Measurements from ENCODE around the gene MGMT. TPM values are rescaled to one million over a fixed set of nuclear protein-coding genes. Genes with fewer than 3 reads are reported as not detected.

Gene MGMT
- total and polyA plus RNA-seq, 2 donors (not counting 1 experiment from before 2014, with no cell fraction given), result 1.9 to 29.1 TPM

DNA sequence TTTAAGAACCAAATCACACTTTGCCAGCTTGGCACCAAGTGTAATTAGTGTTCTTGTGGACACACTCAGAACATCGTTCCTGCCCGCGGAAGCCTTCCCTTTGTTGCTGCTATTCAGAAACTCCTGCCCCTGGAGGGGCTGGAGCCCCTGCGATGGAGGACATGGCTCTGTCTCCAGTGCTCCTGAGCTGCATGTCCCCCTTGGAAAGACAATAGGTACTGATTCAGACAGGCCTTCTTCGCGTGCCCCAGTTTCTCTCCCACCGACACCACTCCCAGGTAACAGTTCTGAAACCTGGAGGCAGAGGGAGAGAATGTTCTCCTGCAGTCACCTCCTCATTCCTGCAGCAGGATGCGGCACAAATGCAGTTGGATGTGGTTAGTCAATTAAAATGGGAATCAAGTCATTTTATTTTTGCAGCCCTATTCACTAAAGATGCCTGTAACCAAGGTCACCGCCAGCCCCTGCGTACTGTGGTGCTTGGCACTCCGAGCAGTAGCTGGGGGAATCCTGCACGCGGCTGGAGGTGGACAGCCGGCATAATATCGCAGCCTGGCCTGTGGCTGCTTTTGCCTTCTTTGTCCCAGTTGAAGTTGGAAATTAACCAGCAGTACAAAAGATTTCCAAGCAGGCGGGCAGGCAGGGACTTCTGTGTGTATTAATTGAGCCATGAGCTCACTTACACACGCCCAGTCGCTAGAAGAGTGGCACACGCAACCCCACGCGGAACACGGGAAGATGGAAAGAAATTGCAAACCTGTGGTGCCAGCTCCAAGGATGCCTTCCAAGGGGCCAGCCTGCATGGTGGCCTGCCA is 291.4 kb downstream of the MGMT start:
- H3K9ac ChIP-seq (ENCODE audit: insufficient read depth, low read length), result no peak overlapping the region
- H3K27me3 ChIP-seq (ENCODE audit: control insufficient read depth, insufficient read depth, low read length), result no peaks in the 10 kb centered on the region
- H3K4me2 ChIP-seq (ENCODE audit: extremely low read depth, insufficient read depth, low read length), result no peak overlapping the region
- H3K9me3 ChIP-seq (ENCODE audit: control insufficient read depth, insufficient read depth, low read depth, low read length), result no peaks in the 10 kb centered on the region
- no peak for TF ChIP-seq EZH2 (IDR thresholded peaks at IDR 0.05; ENCODE audit: low read length, missing control alignments)
- TF ChIP-seq, protein P1, sequence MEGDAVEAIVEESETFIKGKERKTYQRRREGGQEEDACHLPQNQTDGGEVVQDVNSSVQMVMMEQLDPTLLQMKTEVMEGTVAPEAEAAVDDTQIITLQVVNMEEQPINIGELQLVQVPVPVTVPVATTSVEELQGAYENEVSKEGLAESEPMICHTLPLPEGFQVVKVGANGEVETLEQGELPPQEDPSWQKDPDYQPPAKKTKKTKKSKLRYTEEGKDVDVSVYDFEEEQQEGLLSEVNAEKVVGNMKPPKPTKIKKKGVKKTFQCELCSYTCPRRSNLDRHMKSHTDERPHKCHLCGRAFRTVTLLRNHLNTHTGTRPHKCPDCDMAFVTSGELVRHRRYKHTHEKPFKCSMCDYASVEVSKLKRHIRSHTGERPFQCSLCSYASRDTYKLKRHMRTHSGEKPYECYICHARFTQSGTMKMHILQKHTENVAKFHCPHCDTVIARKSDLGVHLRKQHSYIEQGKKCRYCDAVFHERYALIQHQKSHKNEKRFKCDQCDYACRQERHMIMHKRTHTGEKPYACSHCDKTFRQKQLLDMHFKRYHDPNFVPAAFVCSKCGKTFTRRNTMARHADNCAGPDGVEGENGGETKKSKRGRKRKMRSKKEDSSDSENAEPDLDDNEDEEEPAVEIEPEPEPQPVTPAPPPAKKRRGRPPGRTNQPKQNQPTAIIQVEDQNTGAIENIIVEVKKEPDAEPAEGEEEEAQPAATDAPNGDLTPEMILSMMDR (conservative IDR thresholded peaks at IDR 0.05 in 1 of 2, IDR thresholded peaks at IDR 0.05 in 1 of 2; ENCODE audit: low read depth in 1 of 2, low read length in 2 of 2), result no peak
- no peak overlapping the region for H3K27ac ChIP-seq (ENCODE audit: insufficient read depth, low read length)
- H3K4me1 ChIP-seq (ENCODE audit: control insufficient read depth, extremely low read depth, insufficient read depth, low read length), result no peaks in the 10 kb centered on the region
- H3K4me3 ChIP-seq (replicated peaks in 1 of 4; ENCODE audit: control extremely low read depth in 1 of 4, insufficient read depth in 1 of 4, low read depth in 3 of 4, low read length in 4 of 4), result no peak overlapping the region
- H3K36me3 ChIP-seq (ENCODE audit: control insufficient read depth, insufficient read depth, low read length), result no peaks in the 10 kb centered on the region
- no peak for DNase-seq (ENCODE audit: low read depth in 2 of 2)
- H2AFZ ChIP-seq (ENCODE audit: low read length), result no peak overlapping the region
- no peaks in the 10 kb centered on the region for H4K20me1 ChIP-seq (ENCODE audit: control insufficient read depth, extremely low read depth, insufficient read depth, low read length)
- H3K79me2 ChIP-seq (ENCODE audit: control insufficient read depth, insufficient read depth, low read length), result no peaks in the 10 kb centered on the region

DNA sequence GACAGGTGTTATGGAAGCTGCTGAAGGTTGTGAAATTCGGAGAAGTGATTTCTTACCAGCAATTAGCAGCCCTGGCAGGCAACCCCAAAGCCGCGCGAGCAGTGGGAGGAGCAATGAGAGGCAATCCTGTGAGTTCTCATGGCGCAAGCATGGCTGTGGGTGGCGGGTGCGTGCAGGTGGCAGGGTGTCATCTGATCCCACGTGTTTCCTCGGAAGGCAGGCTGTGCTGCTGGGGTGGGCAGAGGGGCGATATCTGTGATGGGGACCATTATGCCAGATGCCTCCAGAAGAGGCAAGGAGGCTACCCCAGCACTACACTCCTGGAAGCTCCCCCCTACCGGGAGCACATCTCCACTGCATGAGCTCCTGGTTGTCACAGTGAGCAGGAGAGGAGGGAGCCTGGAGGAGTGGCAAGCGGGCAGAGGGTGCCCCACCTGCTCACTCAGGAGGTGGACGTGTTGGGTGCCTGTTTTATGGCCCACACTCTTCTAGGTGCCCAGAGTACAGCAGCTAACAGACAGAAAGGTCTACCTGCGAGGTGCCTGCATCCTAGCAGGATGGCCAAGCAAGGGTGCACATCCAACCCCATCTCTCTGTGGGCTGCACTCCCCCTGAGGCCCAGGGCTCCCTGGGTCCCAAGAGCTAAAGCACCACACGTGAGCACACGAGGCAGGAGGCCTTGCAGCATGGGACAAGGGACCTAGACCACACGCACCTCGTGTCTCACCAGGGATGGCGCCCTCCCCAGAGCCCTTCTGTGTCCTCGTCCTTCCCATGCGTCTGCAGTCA is 292.4 kb downstream of the MGMT start:
- no peaks in the 10 kb centered on the region for H3K9me3 ChIP-seq (ENCODE audit: control insufficient read depth, insufficient read depth, low read depth, low read length)

DNA sequence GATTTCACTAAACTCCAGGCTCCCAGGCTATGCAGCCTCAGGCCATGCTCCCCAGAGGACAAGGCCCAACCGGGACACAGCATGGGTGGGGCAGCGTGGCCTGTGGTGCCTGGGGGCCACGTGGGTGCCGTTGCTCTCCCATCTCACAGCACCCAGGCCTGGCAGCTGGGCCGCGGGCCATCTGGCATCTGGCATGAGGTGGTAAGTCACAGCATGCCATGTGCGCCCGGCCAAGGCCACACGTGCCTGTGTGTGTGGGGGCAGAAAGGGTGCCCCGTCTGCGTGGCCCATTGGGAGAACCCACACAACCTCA is 292.9 kb downstream of the MGMT start:
- no peaks in the 10 kb centered on the region for H3K36me3 ChIP-seq (ENCODE audit: control insufficient read depth, insufficient read depth, low read length)
- H3K79me2 ChIP-seq (ENCODE audit: control insufficient read depth, insufficient read depth, low read length), result no peaks in the 10 kb centered on the region
- H3K4me3 ChIP-seq (replicated peaks in 1 of 4; ENCODE audit: control extremely low read depth in 1 of 4, insufficient read depth in 1 of 4, low read depth in 3 of 4, low read length in 4 of 4), result no peak overlapping the region
- no peak overlapping the region for H3K4me2 ChIP-seq (ENCODE audit: extremely low read depth, insufficient read depth, low read length)
- no peaks in the 10 kb centered on the region for H3K9me3 ChIP-seq (ENCODE audit: control insufficient read depth, insufficient read depth, low read depth, low read length)
- no peaks in the 10 kb centered on the region for H3K27me3 ChIP-seq (ENCODE audit: control insufficient read depth, insufficient read depth, low read length)
- TF ChIP-seq, protein P1 (conservative IDR thresholded peaks at IDR 0.05 in 1 of 2, IDR thresholded peaks at IDR 0.05 in 1 of 2; ENCODE audit: low read depth in 1 of 2, low read length in 2 of 2), result no peak
- TF ChIP-seq EZH2 (IDR thresholded peaks at IDR 0.05; ENCODE audit: low read length, missing control alignments), result no peak
- H3K4me1 ChIP-seq (ENCODE audit: control insufficient read depth, extremely low read depth, insufficient read depth, low read length), result no peaks in the 10 kb centered on the region
- no peak overlapping the region for H3K27ac ChIP-seq (ENCODE audit: insufficient read depth, low read length)
- no peak for DNase-seq (ENCODE audit: low read depth in 2 of 2)
- no peak overlapping the region for H2AFZ ChIP-seq (ENCODE audit: low read length)
- no peaks in the 10 kb centered on the region for H4K20me1 ChIP-seq (ENCODE audit: control insufficient read depth, extremely low read depth, insufficient read depth, low read length)
- no peak overlapping the region for H3K9ac ChIP-seq (ENCODE audit: insufficient read depth, low read length)

More for the DNA sequence above, 292.4 kb downstream of the MGMT start:
- no peak overlapping the region for H3K4me2 ChIP-seq (ENCODE audit: extremely low read depth, insufficient read depth, low read length)
- TF ChIP-seq, protein P1 (conservative IDR thresholded peaks at IDR 0.05 in 1 of 2, IDR thresholded peaks at IDR 0.05 in 1 of 2; ENCODE audit: low read depth in 1 of 2, low read length in 2 of 2), result no peak
- TF ChIP-seq EZH2 (IDR thresholded peaks at IDR 0.05; ENCODE audit: low read length, missing control alignments), result no peak
- no peak for DNase-seq (ENCODE audit: low read depth in 2 of 2)
- no peak overlapping the region for H3K9ac ChIP-seq (ENCODE audit: insufficient read depth, low read length)
- no peak overlapping the region for H2AFZ ChIP-seq (ENCODE audit: low read length)
- H3K4me3 ChIP-seq (replicated peaks in 1 of 4; ENCODE audit: control extremely low read depth in 1 of 4, insufficient read depth in 1 of 4, low read depth in 3 of 4, low read length in 4 of 4), result no peak overlapping the region
- H3K4me1 ChIP-seq (ENCODE audit: control insufficient read depth, extremely low read depth, insufficient read depth, low read length), result no peaks in the 10 kb centered on the region
- no peaks in the 10 kb centered on the region for H3K36me3 ChIP-seq (ENCODE audit: control insufficient read depth, insufficient read depth, low read length)
- H3K79me2 ChIP-seq (ENCODE audit: control insufficient read depth, insufficient read depth, low read length), result no peaks in the 10 kb centered on the region
- H4K20me1 ChIP-seq (ENCODE audit: control insufficient read depth, extremely low read depth, insufficient read depth, low read length), result no peaks in the 10 kb centered on the region
- H3K27me3 ChIP-seq (ENCODE audit: control insufficient read depth, insufficient read depth, low read length), result no peaks in the 10 kb centered on the region
- H3K27ac ChIP-seq (ENCODE audit: insufficient read depth, low read length), result no peak overlapping the region

All from fibroblast of lung (primary cell).